GM12865 (cell line): ENCODE data around the gene OR11A1.

Experiments
- DNase-seq: peaks from one replicate; pipeline ENCODE4 v3.0.0; 2010; ENCODE audit warnings: low read depth
- H3K4me3 ChIP-seq: 2 replicates; pipeline ENCODE4 v1.5.1; 2011; ENCODE audit warnings: mild to moderate bottlenecking, low read depth, low read length, control low read depth
- CTCF ChIP-seq: IDR thresholded peaks from 2 replicates; pipeline ENCODE4 v1.5.1; 2011; ENCODE audit warnings: low read length, control low read depth, low read depth, inconsistent platforms; ENCODE audit not compliant: insufficient read depth; ENCODE audit errors: missing control alignments

OR11A1 gene

DNA sequence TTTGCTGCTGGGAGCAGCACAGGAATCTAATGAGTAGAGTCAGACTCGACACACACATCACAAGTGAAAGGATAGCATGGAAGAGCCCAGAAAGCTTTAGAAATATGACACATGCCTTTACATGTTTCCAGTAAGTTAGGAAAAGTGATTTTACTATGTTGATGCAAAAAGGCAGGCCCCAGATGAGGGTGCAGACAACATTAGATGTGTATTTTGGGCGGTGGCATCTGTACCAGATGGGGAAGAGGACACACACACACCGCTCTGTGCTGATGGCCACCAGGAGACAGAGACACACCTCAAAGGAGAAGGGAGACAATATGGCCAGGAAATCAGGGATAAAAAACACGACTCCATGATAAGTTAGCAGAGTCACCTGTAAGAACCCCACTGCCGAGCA is 30.3 kb upstream of the OR11A1 start:
- no peak overlapping the region for H3K4me3 ChIP-seq
- DNase-seq, result no peak
- TF ChIP-seq CTCF, result no peak

DNA sequence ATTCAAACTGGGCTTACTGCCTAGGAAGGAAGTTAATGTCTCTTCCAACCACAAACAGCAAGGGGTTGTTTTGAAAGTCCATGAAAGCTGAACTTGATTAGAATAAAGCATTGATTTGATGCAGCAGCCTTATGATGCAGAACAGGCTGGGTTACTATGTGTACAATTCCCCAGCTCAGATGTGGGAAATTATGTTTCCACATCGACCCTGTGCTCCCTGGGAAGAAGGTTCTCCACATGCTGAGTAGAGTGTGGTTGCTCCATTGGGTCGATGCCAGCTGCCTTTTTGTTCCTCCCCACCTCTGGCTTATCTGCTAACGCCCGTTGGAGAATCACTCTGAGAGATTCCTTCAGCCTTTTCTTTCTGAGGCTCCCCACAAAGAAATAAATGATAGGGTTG is 29.7 kb upstream of the OR11A1 start:
- no peak overlapping the region for H3K4me3 ChIP-seq
- TF ChIP-seq CTCF, result no peak
- no peak for DNase-seq

GRCh38 chr6:29483735-29484134 is 26.9 kb upstream of the OR11A1 start:
- TF ChIP-seq CTCF, result no peak
- no peak for DNase-seq
- no peak overlapping the region for H3K4me3 ChIP-seq

- TF ChIP-seq CTCF, result no peak
- DNase-seq, result no peak
- no peak overlapping the region for H3K4me3 ChIP-seq
Observed at GRCh38 chr6:29483186-29483585, 26.3 kb upstream of the OR11A1 start.

DNA sequence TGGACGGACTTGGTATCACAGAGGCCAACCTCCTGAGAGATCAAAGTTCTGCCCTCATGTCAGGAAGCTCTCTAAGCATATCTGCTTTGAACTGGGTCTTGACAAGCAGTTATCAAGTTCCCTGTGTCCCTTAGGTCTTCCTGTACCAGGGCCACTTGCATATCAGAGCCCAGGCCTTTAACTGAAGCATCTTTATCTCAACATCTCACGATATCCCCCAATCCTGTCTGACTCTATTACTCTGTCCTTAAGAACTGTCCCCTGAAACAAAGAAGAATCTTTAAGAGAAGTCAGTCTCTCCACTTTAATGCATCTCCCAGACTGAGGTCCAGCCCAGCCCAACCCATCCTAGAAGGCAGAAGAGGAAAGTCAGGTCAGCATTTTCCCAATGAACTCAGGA is 22.7 kb upstream of the OR11A1 start:
- no peak overlapping the region for H3K4me3 ChIP-seq
- TF ChIP-seq CTCF, result no peak
- no peak for DNase-seq

- no peak for TF ChIP-seq CTCF
- H3K4me3 ChIP-seq, result no peak overlapping the region
- DNase-seq, result no peak
Observed at GRCh38 chr6:29478740-29479139, 21.9 kb upstream of the OR11A1 start.

GRCh38 chr6:29477923-29478450 is 21.1 kb upstream of the OR11A1 start:
- no peak overlapping the region for H3K4me3 ChIP-seq
- no peak for DNase-seq
- TF ChIP-seq CTCF, result no peak
